GF-D8 (cell line): Measurements from ENCODE around the gene UGT1A10.
"Not testable (repeated sequence)": the region's sequence is repeated elsewhere in the genome, so short reads cannot be mapped to it uniquely, and the experiment has no call there.

Experiments used
- DNase-seq: peaks from one replicate; lab custom pipeline; 2025; lab: John Stamatoyannopoulos, UW

The UGT1A10 gene

GRCh38 chr2:233692648-233693047 lies 56.4 kb downstream of the UGT1A10 start, which contains the start of gene UGT1A6:
Gene UGT1A6, plus strand, starts transcription at chr2:233692890. Its CDS starts 115 bp downstream, at chr2:233693005.
- no peak for DNase-seq

- DNase-seq = no peak
Measured at GRCh38 chr2:233693963-233694362, 57.7 kb downstream of the UGT1A10 start.

- DNase-seq = no peak
Measured at GRCh38 chr2:233698740-233699139, 62.5 kb downstream of the UGT1A10 start.

- DNase-seq = peak; percentile 47
Measured at GRCh38 chr2:233699424-233700027, 63.3 kb downstream of the UGT1A10 start.

- peak; percentile 84 for DNase-seq
Measured at GRCh38 chr2:233700028-233700635, 63.9 kb downstream of the UGT1A10 start.

- DNase-seq = not testable (repeated sequence)
Measured at GRCh38 chr2:233700842-233701241, 64.6 kb downstream of the UGT1A10 start.

- no peak for DNase-seq
Measured at GRCh38 chr2:233702238-233702637, 66.0 kb downstream of the UGT1A10 start.

GRCh38 chr2:233705911-233706506 lies 69.8 kb downstream of the UGT1A10 start:
- no peak for DNase-seq

- DNase-seq = no peak
Measured at GRCh38 chr2:233706720-233707119, 70.5 kb downstream of the UGT1A10 start.

- no peak for DNase-seq
Measured at GRCh38 chr2:233707940-233708644, 71.8 kb downstream of the UGT1A10 start.

- DNase-seq = no peak
Measured at GRCh38 chr2:233708942-233709341, 72.7 kb downstream of the UGT1A10 start.

GRCh38 chr2:233711312-233712008 lies 75.2 kb downstream of the UGT1A10 start:
- no peak for DNase-seq

- DNase-seq = no peak
Measured at GRCh38 chr2:233712611-233713261, 76.5 kb downstream of the UGT1A10 start, which contains the start of gene UGT1A5. Gene UGT1A5, plus strand, starts transcription at chr2:233712907. Its CDS starts 85 bp downstream, at chr2:233712992.

GRCh38 chr2:233713262-233713615 lies 77.0 kb downstream of the UGT1A10 start:
- DNase-seq = no peak

GRCh38 chr2:233714121-233714520 lies 77.9 kb downstream of the UGT1A10 start:
- no peak for DNase-seq

- DNase-seq = no peak
Measured at GRCh38 chr2:233718552-233718951, 82.3 kb downstream of the UGT1A10 start, which contains the start of gene UGT1A4. Gene UGT1A4, plus strand, starts transcription at chr2:233718736. Its CDS starts 85 bp downstream, at chr2:233718821.

GRCh38 chr2:233728723-233729301 lies 92.6 kb downstream of the UGT1A10 start, which contains the start of gene UGT1A3:
Gene UGT1A3, plus strand, starts transcription at chr2:233729042. Its CDS starts 85 bp downstream, at chr2:233729127.
- no peak for DNase-seq

- not testable (repeated sequence) for DNase-seq
Measured at GRCh38 chr2:233736868-233737653, 100.8 kb downstream of the UGT1A10 start.

- no peak for DNase-seq
Measured at GRCh38 chr2:233740870-233741269, 104.6 kb downstream of the UGT1A10 start.
